GM12865 (cell line): ENCODE results near the gene WIPF1.

ENCODE experiments used
- DNase-seq: peaks from one replicate; pipeline ENCODE4 v3.0.0; 2010; ENCODE audit warnings: low read depth
- H3K4me3 ChIP-seq: 2 replicates; pipeline ENCODE4 v1.5.1; 2011; ENCODE audit warnings: mild to moderate bottlenecking, low read depth, low read length, control low read depth
- TF ChIP-seq, protein P1 (sequence below): IDR thresholded peaks from 2 replicates; pipeline ENCODE4 v1.5.1; 2011; ENCODE audit warnings: low read length, control low read depth, low read depth, inconsistent platforms; ENCODE audit not compliant: insufficient read depth; ENCODE audit errors: missing control alignments

WIPF1 gene

DNA sequence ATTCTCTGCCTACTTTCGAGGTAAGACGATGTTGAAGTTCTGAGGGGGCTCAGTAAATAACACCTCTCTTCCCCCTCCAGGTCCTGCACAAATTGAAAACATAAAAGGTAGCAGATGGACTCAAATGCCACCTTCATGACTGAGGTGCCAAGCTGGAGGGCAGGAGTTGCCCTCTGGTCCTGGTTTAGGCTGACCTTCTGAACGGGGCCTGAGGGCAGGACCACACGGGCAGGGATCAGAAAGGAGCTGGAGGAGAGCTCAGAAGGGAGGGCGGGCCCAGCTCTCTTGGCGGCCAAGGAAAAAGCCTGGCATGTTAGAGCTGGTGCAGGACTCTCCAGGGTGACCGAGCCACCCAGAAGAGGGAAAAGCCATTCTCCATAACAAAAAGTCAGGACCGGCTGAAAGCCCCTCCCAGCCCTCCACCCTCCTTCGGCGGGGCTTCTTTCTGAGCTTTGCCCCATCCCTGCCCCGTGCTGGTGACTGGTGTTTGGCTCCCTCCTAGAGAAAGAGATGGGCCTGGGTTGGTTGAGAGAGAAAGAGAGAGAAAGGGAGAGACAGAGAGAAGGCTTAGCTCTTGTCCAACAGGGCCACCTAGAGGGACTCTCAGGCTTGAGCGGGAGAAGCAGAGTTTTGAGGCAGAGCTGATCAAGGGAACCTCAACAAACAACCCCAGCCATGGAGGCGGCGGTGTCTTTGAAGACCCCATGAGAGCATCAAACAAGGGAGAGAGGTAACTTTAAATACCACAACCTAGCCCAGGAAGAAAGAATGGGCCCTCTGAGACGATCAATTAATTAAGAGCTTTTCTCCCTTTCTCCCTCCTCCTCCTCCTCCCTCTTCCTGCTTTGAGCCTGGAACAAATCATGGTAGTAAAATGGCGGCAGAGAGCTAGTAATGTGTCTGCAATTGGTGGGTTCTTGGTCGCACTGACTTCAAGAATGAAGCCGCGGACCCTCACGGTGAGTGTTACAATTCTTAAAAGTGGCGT lies 50.8 kb downstream of the WIPF1 start:
- H3K4me3 ChIP-seq, result no peak overlapping the region
- TF ChIP-seq, protein P1, sequence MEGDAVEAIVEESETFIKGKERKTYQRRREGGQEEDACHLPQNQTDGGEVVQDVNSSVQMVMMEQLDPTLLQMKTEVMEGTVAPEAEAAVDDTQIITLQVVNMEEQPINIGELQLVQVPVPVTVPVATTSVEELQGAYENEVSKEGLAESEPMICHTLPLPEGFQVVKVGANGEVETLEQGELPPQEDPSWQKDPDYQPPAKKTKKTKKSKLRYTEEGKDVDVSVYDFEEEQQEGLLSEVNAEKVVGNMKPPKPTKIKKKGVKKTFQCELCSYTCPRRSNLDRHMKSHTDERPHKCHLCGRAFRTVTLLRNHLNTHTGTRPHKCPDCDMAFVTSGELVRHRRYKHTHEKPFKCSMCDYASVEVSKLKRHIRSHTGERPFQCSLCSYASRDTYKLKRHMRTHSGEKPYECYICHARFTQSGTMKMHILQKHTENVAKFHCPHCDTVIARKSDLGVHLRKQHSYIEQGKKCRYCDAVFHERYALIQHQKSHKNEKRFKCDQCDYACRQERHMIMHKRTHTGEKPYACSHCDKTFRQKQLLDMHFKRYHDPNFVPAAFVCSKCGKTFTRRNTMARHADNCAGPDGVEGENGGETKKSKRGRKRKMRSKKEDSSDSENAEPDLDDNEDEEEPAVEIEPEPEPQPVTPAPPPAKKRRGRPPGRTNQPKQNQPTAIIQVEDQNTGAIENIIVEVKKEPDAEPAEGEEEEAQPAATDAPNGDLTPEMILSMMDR, result peak; percentile 52
- peak; percentile 61 for DNase-seq

DNA sequence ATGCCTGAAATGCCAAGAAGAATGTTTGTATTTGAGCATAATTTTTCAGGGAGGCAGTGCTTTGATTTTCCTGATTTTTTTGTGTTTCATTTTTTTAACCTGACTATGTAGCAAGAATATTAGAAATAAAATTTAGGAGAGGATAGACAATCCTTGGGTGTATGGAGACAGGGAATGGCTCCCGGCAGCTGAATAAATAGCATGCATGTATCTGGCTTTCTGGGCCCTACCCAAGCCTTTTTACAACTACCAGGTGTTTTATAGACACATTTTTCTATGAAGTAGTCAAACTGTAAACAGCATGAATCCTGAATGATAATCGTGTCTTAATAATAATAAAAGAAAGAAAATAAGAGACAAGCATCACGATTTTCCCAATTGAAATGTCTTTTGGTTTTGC lies 52.4 kb downstream of the WIPF1 start:
- DNase-seq, result no peak
- TF ChIP-seq, protein P1, result no peak
- no peak overlapping the region for H3K4me3 ChIP-seq

DNA sequence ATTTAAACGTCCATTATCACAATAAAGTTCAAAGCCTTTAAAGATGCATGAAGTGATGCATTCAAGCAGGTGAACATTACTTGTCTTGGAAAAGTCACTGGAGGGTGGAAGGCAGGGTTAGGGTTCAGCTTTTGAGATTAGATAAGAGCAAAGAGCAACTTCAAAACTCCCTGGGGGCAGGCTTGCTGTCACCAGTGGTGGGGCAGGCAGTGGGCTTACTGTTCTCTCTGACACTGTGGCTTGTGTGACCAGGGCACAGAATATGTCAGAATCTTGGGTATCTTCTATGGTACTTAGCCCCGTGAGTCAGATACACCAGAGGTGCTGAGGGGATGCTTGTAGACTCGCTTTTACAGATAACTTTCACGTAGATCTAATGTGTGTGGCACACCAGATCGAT lies 52.8 kb downstream of the WIPF1 start:
- H3K4me3 ChIP-seq, result no peak overlapping the region
- TF ChIP-seq, protein P1, result no peak
- no peak for DNase-seq

DNA sequence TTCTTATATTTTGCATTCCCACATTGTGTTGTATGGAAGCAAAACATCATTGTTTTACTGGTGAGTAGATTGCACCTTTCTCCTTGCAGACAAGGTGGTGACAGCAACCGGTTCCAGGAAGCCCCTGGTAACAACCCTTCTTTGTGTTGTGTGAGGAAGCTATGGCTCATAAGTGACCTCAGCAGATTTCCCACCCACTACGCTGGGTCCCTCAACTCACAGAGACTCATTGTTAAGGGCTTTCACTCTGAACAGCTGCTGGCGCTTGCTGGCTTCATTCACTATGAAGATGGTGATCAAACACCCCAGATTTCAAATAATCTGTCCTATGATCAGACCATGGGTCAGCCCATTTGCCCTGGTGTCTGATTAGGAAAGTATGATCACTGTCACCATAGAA lies 53.4 kb downstream of the WIPF1 start:
- DNase-seq, result no peak
- H3K4me3 ChIP-seq, result no peak overlapping the region
- TF ChIP-seq, protein P1, result no peak

DNA sequence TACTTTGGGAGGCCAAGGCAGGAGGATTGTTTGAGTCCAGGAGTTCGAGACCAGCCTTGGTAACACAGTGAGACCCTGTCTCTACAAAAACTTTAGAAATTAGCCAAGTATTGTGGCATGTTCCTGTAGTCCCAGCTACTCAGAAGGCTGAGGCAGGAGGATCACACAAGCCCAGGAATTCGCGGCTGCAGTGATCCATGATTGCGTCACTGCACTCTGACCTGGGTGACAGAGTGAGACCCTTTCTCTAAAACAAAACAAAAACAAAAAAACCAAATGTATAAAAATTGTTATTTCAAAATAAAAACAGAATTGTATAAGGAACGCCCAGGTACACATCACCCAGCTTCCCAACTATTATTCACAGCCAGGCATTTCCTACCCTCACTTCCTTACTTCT lies 56.7 kb downstream of the WIPF1 start:
- H3K4me3 ChIP-seq, result no peak overlapping the region
- TF ChIP-seq, protein P1, result no peak
- DNase-seq, result no peak

DNA sequence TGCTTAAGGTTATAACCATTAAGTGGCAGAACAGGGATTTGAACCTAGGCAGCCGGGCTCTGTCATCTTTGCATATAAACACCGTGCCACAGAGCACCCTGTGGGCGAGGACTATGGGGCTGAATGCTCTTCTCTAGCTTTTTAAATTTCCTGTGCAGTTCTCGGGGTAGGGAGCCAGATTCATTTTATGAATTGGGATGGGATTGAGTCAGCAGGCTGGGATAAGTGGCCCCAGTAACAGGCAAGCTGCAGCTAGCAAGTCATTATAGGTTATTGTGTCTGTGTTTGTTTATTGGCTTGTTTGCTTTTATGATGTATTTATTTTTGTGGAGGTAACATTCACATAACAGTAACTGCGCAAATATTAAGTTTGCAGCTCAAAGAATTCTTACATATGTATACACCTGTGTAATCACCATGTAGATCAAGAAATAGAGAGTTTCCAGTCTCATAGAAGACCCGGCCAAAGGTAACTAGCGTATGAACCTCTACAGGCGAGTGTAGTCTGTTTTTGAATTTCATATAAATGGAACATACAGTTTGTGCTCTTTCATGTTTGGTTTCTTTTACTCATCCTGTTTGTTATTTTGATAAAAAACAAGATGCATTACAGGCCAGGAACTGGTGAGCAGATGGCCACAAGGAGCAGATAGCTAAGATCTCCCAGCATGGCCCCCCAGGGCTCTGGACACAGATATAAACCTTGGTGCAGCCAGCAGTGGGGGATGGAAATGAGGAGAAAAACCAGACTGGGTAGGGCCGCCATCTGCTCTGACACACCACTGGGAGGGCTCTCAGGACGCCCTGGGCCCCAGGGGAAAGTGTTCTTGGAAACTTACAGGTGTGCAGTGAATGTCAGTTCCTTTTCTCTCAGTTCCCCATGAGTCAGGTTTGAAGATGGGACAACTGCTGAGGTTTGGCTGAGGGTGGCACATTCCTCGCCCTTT lies 61.6 kb downstream of the WIPF1 start:
- H3K4me3 ChIP-seq, result no peak overlapping the region
- TF ChIP-seq, protein P1, result no peak
- peak; percentile 18 for DNase-seq
